ENCODE data around the gene TTLL5. TPM values are rescaled to one million over a fixed set of nuclear protein-coding genes. Genes with fewer than 3 reads are reported as not detected.

The TTLL5 gene
- total and polyA plus RNA-seq, 10 of the 15 experiments (the other 5 are each of a cell fraction or from before 2014, with no cell fraction given) = 3.2 to 25.9 (median 13.8) TPM

- Histone ChIP-seq H3K9ac (ENCODE audit: control insufficient read depth, insufficient read depth, low read length) (no peak overlapping the region), H3K27ac (ENCODE audit: control insufficient read depth, insufficient read depth) (no peak overlapping the region), H2AFZ (ENCODE audit: control insufficient read depth, low read depth, low read length) (no peak overlapping the region), H4K20me1 (ENCODE audit: control insufficient read depth, insufficient read depth) (no peaks in the 10 kb centered on the region), H3K27me3 (replicated peaks in 1 of 2; ENCODE audit: control insufficient read depth in 2 of 2, insufficient read depth in 2 of 2, low read length in 1 of 2) (no peaks in the 10 kb centered on the region), H3K4me2 (ENCODE audit: control insufficient read depth, insufficient read depth) (no peak overlapping the region), H3K4me1 (ENCODE audit: control insufficient read depth, insufficient read depth, low read length) (no peaks in the 10 kb centered on the region), H3K9me3 (replicated peaks; ENCODE audit: control insufficient read depth, insufficient read depth, low read length) (no peaks in the 10 kb centered on the region), H3K4me3 (no peak overlapping the region), H3K36me3 (ENCODE audit: control insufficient read depth in 2 of 2, insufficient read depth in 2 of 2, low read length in 1 of 2) (no peaks in the 10 kb centered on the region), H3K79me2 (ENCODE audit: control insufficient read depth, insufficient read depth, low read length) (no peaks in the 10 kb centered on the region)
- SMC1A ChIA-PET (ENCODE audit: uncharacterized antibody, unreplicated experiment) = interaction anchor here (5.8 kb wide), 1 partner anchor 70 kb away, joined by 190 read pairs; the partner anchor contains the start of genes IFT43 and TGFB3
- intact Hi-C loops (cut with micrococcal nuclease; ENCODE audit: unreplicated experiment) (no loop called here), in situ Hi-C loops (cut with MboI) (no loop called here)
- CTCF ChIA-PET = interaction anchor here (14.3 kb wide), 1 partner anchor 70 kb away, joined by 390 read pairs; the partner anchor contains the start of genes IFT43 and TGFB3
- TF ChIP-seq CBX3 (IDR thresholded peaks at IDR 0.05; ENCODE audit: borderline replicate concordance, low read depth) (no peak), BMI1 (IDR thresholded peaks at IDR 0.05; ENCODE audit: borderline replicate concordance) (no peak), NR2F1 (conservative IDR thresholded peaks at IDR 0.05) (no peak), FOXM1 (IDR thresholded peaks at IDR 0.05; ENCODE audit: low read depth, low read length) (no peak), GABPA (IDR thresholded peaks at IDR 0.05; ENCODE audit: low read depth) (no peak)
- TF ChIP-seq, protein P1, sequence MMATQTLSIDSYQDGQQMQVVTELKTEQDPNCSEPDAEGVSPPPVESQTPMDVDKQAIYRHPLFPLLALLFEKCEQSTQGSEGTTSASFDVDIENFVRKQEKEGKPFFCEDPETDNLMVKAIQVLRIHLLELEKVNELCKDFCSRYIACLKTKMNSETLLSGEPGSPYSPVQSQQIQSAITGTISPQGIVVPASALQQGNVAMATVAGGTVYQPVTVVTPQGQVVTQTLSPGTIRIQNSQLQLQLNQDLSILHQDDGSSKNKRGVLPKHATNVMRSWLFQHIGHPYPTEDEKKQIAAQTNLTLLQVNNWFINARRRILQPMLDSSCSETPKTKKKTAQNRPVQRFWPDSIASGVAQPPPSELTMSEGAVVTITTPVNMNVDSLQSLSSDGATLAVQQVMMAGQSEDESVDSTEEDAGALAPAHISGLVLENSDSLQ (IDR thresholded peaks at IDR 0.05) = no peak
- POLR2A ChIA-PET = no interaction called here
- WGBS (ENCODE audit: insufficient coverage, insufficient replicate concordance, low lambda C conversion rate, missing lambda C conversion rate) = 83% methylated on average over 2 of the region's 2 CpGs
- FAIRE-seq (no peak), DNase-seq (ENCODE audit: low read depth, low spot score) (no peak), ATAC-seq (no peak)
- no TSS peak for BruUV-seq (replicated peaks)
- RAD21 ChIA-PET (ENCODE audit: unreplicated experiment) = no interaction called here
Observed at GRCh38 chr14:75910048-75910447, 249.0 kb downstream of the TTLL5 start.

DNA sequence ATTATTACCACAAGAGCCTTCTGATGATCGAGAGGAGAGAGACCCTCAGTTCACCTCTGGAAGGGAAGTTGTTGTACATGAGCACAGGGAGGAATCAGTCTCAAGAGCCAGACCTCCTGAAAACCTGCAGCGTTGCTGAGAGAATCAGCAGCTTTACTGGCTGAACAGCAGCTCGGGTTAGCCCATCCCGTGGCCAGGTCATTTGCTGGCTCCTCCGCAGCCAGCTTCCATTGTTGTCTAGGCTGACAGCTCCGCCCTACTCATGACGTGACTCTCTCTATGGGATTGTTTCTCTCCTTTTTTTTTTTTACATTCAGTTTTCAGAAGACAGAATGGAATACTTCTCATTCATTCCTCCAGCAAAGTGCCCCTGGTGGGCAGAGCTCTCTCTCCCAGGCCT is 250.8 kb downstream of the TTLL5 start:
- CTCF ChIA-PET = interaction anchor here (0.7 to 14.3 kb wide), 5 partner anchors 9 to 203 kb away, joined by 3 to 390 read pairs (median 3); partner anchors contain the start of genes IFT43 and TGFB3

More for the DNA sequence above, 250.8 kb downstream of the TTLL5 start:
- H3K9ac ChIP-seq (ENCODE audit: control insufficient read depth, insufficient read depth, low read length) = no peak overlapping the region
- no peaks in the 10 kb centered on the region for H4K20me1 ChIP-seq (ENCODE audit: control insufficient read depth, insufficient read depth)
- no peak overlapping the region for H2AFZ ChIP-seq (ENCODE audit: control insufficient read depth, low read depth, low read length)
- H3K36me3 ChIP-seq (ENCODE audit: control insufficient read depth in 2 of 2, insufficient read depth in 2 of 2, low read length in 1 of 2) = no peaks in the 10 kb centered on the region; a peak in 1 of 4 replicates
- RAD21 ChIA-PET (ENCODE audit: unreplicated experiment) = no interaction called here
- H3K4me1 ChIP-seq (ENCODE audit: control insufficient read depth, insufficient read depth, low read length) = no peaks in the 10 kb centered on the region
- FAIRE-seq (no peak), ATAC-seq (no peak), DNase-seq (ENCODE audit: low read depth, low spot score) (no peak)
- intact Hi-C loops (cut with micrococcal nuclease; ENCODE audit: unreplicated experiment) = no loop called here
- H3K27ac ChIP-seq (ENCODE audit: control insufficient read depth, insufficient read depth) = no peak overlapping the region
- no peaks in the 10 kb centered on the region for H3K79me2 ChIP-seq (ENCODE audit: control insufficient read depth, insufficient read depth, low read length)
- in situ Hi-C loops (cut with MboI) = no loop called here
- SMC1A ChIA-PET (ENCODE audit: uncharacterized antibody, unreplicated experiment) = interaction anchor here (0.9 to 1.7 kb wide), 4 partner anchors 10 to 203 kb away, joined by 3 to 5 read pairs (median 4); no protein-coding TSS in a partner anchor
- H3K9me3 ChIP-seq (replicated peaks; ENCODE audit: control insufficient read depth, insufficient read depth, low read length) = no peaks in the 10 kb centered on the region
- BruUV-seq (replicated peaks) = no TSS peak
- no peaks in the 10 kb centered on the region for H3K27me3 ChIP-seq (replicated peaks in 1 of 2; ENCODE audit: control insufficient read depth in 2 of 2, insufficient read depth in 2 of 2, low read length in 1 of 2)
- TF ChIP-seq SIX5 (IDR thresholded peaks at IDR 0.05; ENCODE audit: low read depth, low read length, severe bottlenecking) (no peak), TCF3 (IDR thresholded peaks at IDR 0.05; ENCODE audit: borderline replicate concordance, insufficient read depth, low read depth, low read length) (no peak), ZBTB11 (CRISPR knock-in tag; IDR thresholded peaks at IDR 0.05) (no peak)
- POLR2A ChIA-PET = interaction anchor here (0.6 kb wide), 1 partner anchor 99 kb away, joined by 6 read pairs; no protein-coding TSS in a partner anchor
- no peak overlapping the region for H3K4me3 ChIP-seq
- H3K4me2 ChIP-seq (ENCODE audit: control insufficient read depth, insufficient read depth) = no peak overlapping the region
- WGBS (ENCODE audit: insufficient coverage, insufficient replicate concordance, low lambda C conversion rate, missing lambda C conversion rate) = 84% methylated on average over 7 of the region's 7 CpGs
